Mucosa of descending colon (tissue), 3 donors: ENCODE data around the gene STX8. TPM values are rescaled to one million over a fixed set of nuclear protein-coding genes. Genes with fewer than 3 reads are reported as not detected.
"Not testable (repeated sequence)": the region's sequence is repeated elsewhere in the genome, so short reads cannot be mapped to it uniquely, and the experiment has no call there.

Experiments used
- ATAC-seq: fragments of 200-7000 bp; cut with Tn5 transposase; one replicate; pipeline ENCODE4 v1.9.1; 2020; ENCODE audit warnings: mild to moderate bottlenecking, moderate library complexity
- DNase-seq, 3 donors: peaks; one replicate each; pipeline ENCODE4 v3.0.0-alpha.2; 2020
- H3K36me3 ChIP-seq: fragments of 200-600 bp; one replicate; pipeline ENCODE4 v1.8.0; 2021; ENCODE audit warnings: low read depth, mild to moderate bottlenecking
- H3K4me1 ChIP-seq: fragments of 200-600 bp; one replicate; pipeline ENCODE4 v1.8.0; 2021; ENCODE audit warnings: low read depth, mild to moderate bottlenecking
- H3K4me3 ChIP-seq: fragments of 200-600 bp; one replicate; pipeline ENCODE4 v1.8.0; 2021; ENCODE audit warnings: mild to moderate bottlenecking
- H3K9me3 ChIP-seq: fragments of 200-600 bp; one replicate; pipeline ENCODE4 v1.8.0; 2021; ENCODE audit warnings: mild to moderate bottlenecking
- intact Hi-C, 2 donors: fragments of 100-400 bp; cut with DNase I in 1 of 2; cut with micrococcal nuclease in 1 of 2; formaldehyde crosslinking; loops; one replicate each; pipeline versions ENCODE4 v1.11.0 to v1.11.1; 2022; cut with DNase I, micrococcal nuclease
- total RNA-seq, 3 donors: library from RNA; stranded (reverse); fragmentation: NEBNext Ultra II Directional in 2 of 3; extraction: Animal tissue kit (Norgen Biotek cat#: 25700) in 2 of 3; gene quantifications; one replicate each; pipeline versions ENCODE4 v1.2.1 to v1.2.4, GENCODE V29; 2021 to 2023
- TF ChIP-seq, protein P1 (sequence below): fragments of 200-600 bp; IDR thresholded peaks from one replicate; pipeline ENCODE4 v1.8.0; 2022; ENCODE audit warnings: antibody characterized with exemption, mild to moderate bottlenecking
- donor health status: DM: no; HTN: no; CAD: no; lungs with moderate emphysema.
- donor health status: DM: no; HTN: no; CAD: no.
- donor health status: DM: no; HTN: yes; CAD: no.

Gene STX8
- total RNA-seq, 3 donors from 2014 or later: 45.1 to 62.5 (median 54.4) TPM

DNA sequence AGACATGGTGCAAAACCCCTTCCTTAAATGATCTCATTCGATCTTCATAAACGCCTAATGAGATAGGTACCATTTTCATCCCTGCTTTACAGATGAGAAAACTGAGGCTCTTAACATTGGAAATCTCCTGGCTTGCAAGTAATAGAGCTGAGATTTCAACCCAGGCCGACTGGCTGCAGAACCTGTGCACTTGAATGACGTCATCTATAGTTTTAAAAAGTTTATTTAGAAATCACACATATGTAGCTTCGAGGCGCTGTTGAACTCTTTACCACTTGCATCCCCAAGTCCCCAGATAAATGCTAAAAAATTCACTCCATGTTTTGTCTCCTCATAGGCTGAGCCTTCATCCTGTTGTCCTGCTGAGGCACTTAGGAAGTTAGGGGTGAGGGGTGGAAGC is 30.8 kb upstream of the STX8 start:
- no peaks in the 10 kb centered on the region for H3K4me1 ChIP-seq
- DNase-seq (no peak), ATAC-seq (no peak)
- no peaks in the 10 kb centered on the region for H3K36me3 ChIP-seq
- TF ChIP-seq, protein P1, sequence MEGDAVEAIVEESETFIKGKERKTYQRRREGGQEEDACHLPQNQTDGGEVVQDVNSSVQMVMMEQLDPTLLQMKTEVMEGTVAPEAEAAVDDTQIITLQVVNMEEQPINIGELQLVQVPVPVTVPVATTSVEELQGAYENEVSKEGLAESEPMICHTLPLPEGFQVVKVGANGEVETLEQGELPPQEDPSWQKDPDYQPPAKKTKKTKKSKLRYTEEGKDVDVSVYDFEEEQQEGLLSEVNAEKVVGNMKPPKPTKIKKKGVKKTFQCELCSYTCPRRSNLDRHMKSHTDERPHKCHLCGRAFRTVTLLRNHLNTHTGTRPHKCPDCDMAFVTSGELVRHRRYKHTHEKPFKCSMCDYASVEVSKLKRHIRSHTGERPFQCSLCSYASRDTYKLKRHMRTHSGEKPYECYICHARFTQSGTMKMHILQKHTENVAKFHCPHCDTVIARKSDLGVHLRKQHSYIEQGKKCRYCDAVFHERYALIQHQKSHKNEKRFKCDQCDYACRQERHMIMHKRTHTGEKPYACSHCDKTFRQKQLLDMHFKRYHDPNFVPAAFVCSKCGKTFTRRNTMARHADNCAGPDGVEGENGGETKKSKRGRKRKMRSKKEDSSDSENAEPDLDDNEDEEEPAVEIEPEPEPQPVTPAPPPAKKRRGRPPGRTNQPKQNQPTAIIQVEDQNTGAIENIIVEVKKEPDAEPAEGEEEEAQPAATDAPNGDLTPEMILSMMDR: no peak
- H3K9me3 ChIP-seq: no peaks in the 10 kb centered on the region
- intact Hi-C loops: no loop called here
- no peak overlapping the region for H3K4me3 ChIP-seq

DNA sequence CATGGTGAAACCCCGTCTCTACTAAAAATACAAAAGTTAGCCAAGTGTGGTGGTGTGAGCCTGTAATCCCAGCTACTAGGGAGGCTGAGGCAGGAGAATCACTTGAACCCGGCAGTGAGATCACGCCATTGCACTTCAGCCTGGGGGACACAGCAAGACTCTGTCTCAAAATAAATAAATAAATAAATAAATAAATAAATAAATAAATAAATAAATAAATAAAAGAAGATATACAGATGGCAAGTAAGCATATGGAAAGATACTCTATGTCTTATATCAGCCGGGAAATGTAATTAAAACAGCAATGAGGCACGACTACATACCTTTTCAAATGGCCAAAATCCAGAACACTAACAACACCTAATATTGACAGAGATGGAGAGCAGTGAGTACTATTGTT is 29.0 kb upstream of the STX8 start:
- DNase-seq, H3K36me3 ChIP-seq, ATAC-seq, H3K4me3 ChIP-seq, intact Hi-C loops, H3K4me1 ChIP-seq, H3K9me3 ChIP-seq: not testable (repeated sequence)

DNA sequence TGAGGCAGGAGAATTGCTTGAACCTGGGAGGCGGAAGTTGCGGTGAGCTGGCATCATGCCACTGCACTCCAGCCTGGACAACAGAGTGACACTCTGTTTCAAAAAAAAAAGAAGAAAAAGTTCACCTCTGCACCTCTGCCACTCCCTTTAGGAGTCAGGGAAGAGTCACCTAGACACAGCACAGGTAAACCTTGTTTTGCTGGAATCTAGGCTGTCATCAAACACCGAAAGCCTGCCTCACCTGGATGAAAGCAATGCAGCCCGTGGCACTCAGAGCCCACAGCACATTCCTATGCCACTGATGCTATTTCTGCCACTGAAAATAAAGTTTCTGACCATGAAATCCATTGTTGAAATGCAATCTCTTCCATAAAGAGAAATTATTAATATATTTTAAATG is 23.0 kb upstream of the STX8 start:
- H3K4me3 ChIP-seq: no peak overlapping the region
- H3K4me1 ChIP-seq: no peaks in the 10 kb centered on the region
- no peaks in the 10 kb centered on the region for H3K9me3 ChIP-seq
- TF ChIP-seq, protein P1: no peak
- no peak for DNase-seq
- no peaks in the 10 kb centered on the region for H3K36me3 ChIP-seq
- intact Hi-C loops: no loop called here
- no peak for ATAC-seq

DNA sequence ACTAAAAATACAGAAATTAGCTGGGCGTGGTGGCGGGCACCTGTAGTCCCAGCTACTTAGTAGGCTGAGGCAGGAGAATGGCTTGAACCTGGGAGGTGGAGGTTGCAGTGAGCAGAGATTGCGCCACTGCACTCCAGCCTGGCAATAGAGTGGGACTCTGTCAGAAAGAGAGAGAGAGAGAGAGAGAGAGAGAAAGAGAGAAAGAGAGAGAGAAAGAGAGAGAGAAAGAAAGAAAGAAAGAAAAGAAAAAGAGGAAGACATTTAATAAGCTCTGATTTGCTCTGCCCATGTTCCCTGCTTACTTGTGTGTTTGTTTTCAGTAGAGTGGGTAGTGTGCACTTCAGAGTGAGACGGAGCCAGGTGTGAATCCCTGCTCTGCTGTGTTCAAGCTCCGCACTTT is 22.0 kb upstream of the STX8 start:
- ATAC-seq, H3K9me3 ChIP-seq, H3K36me3 ChIP-seq, intact Hi-C loops, DNase-seq, H3K4me1 ChIP-seq, H3K4me3 ChIP-seq: not testable (repeated sequence)

- H3K4me1 ChIP-seq: no peaks in the 10 kb centered on the region
- no peak for DNase-seq
Measured at GRCh38 chr17:9594065-9594464, 18.4 kb upstream of the STX8 start.

DNA sequence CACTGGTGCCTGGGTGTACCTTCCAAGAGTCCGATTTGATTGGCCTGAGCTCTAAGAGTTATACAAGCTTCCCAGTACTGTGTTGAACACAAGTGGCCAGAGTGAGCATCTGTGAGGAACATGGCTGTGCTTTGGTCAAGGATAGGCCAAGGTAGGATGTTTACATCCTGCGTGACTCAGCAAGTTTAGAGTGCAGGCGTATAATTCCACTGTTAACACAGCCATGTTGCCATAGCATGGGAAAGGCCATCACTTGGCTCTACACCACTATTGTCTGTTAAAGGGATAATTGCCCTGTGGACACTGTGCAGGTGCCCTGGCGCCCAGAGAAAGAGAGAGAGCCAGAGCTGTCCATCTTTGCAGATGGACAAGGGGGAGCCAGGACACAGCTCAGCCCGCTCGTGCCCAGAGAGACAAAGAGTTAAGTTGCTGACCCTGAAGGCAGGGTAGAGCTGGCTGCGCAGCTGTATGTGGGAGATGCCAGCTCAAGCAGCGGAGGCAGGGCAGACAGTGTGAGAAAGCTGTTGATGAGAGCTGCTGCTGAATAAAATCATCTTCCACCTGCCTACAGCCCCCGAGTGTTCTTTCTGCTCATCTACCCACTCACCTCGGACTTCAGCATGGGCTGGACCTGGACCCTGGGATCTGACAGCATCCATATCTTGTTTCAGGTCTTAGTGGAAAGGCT is 12.5 kb upstream of the STX8 start:
- Histone ChIP-seq H3K4me1 (no peaks in the 10 kb centered on the region), H3K36me3 (no peaks in the 10 kb centered on the region), H3K9me3 (no peaks in the 10 kb centered on the region), H3K4me3 (no peak overlapping the region)
- intact Hi-C loops: no loop called here
- ATAC-seq: no peak
- TF ChIP-seq, protein P1: no peak
- no peak for DNase-seq

More at GRCh38 chr17:9594065-9594464, 18.4 kb upstream of the STX8 start:
- no peaks in the 10 kb centered on the region for H3K9me3 ChIP-seq
- H3K36me3 ChIP-seq: no peaks in the 10 kb centered on the region
- TF ChIP-seq, protein P1: no peak
- intact Hi-C loops: no loop called here
- ATAC-seq: no peak
- no peak overlapping the region for H3K4me3 ChIP-seq

- peaks cover 5% of the 10 kb centered on the region for H3K4me1 ChIP-seq
- intact Hi-C loops: no loop called here
- no peaks in the 10 kb centered on the region for H3K9me3 ChIP-seq
- no peaks in the 10 kb centered on the region for H3K36me3 ChIP-seq
- DNase-seq: no peak
- H3K4me3 ChIP-seq: no peak overlapping the region
- ATAC-seq: no peak
- TF ChIP-seq, protein P1: no peak
Measured at GRCh38 chr17:9577373-9577709, 1.7 kb upstream of the STX8 start.
